DMS79 (cell line): ENCODE measurements around the gene LRRC8B.
"Not testable (repeated sequence)": the region's sequence is repeated elsewhere in the genome, so short reads cannot be mapped to it uniquely, and the experiment has no call there.

Experiments
- DNase-seq: peaks from one replicate; lab custom pipeline; 2025; lab: John Stamatoyannopoulos, UW

LRRC8B gene

DNA sequence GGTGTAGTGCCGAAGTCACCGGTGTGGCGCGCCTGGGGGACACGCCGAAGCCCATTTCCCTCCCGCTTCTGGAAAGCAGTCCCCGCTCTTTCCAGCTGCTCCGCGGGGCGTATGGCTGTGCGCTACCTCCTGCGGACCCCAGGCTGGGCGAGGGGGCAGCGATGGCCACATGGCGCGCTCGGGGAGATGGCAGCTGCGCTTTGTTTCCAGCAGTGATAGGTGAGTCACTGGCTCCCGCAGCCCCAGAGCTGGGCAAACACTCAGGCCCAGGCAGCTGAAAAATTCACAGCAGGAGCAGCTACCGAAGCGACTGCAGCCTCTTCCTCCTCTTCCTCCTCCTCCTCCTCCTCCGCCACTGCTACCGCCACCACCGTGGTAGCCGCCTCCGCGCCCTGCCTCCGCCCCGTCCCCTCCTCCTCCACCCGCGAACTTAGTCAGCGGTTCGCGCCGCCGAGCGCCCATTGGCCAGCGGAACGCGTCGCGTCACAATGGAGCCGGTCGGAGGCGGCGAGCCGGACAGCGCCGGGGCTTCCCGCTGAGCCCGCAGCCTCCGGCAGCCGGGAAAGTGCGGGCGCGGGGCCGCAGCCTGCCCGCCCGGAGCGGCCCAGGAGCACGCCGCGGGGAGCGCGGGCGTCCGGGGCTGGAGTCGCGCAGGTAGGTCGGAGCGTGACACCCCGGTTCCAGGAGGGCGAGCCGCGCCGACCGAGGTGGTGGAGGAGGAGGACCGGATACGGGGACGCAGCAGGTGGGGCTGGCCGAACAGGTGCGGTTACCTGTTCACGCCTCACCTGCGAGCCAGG, at the start of gene LRRC8B:
TSS of gene LRRC8B (plus strand) at position 461 of the 800 bp plus-strand sequence. CDS start 57,822 bp downstream, outside the sequence.
- DNase-seq, result peak; percentile 81

DNA sequence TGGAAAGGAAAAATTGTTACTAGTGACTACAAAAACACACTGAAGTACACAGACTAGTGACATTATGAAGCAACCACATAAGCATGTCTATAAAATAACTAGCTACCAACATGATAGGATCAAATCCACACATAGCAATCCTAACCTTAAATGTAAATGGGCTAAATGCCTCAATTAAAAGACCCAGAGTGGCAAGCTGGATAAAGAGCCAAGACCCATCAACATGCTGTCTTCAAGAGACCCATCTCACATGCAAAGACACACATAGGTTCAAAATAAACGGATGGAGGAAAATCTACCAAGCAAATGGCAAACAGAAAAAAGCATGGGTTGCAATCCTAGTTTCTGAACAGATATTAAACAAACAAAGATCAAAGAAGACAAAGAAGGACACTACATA, 49.4 kb upstream of the LRRC8B start:
- DNase-seq, result no peak

DNA sequence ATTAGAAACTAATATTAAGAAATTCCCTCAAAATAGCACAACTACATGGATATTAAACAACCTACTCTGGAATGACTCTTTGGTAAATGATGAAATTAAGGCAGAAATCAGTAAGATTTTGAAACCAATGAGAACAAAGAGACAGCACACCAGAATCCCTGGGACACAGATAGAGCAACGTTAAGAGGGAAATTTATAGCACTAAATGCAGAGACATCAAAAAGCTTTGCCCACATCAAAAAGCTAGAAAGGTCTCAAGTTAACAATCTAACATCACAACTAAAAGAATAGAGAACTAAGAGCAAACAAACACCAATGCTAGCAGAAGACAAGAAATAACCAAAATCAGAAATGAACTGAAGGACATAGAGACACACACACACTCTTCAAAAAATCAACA, 48.6 kb upstream of the LRRC8B start:
- no peak for DNase-seq

GRCh38 chr1:89483010-89483756, 41.4 kb upstream of the LRRC8B start:
- DNase-seq, result peak; percentile 39

GRCh38 chr1:89483757-89484077, 40.9 kb upstream of the LRRC8B start:
- DNase-seq, result no peak

DNA sequence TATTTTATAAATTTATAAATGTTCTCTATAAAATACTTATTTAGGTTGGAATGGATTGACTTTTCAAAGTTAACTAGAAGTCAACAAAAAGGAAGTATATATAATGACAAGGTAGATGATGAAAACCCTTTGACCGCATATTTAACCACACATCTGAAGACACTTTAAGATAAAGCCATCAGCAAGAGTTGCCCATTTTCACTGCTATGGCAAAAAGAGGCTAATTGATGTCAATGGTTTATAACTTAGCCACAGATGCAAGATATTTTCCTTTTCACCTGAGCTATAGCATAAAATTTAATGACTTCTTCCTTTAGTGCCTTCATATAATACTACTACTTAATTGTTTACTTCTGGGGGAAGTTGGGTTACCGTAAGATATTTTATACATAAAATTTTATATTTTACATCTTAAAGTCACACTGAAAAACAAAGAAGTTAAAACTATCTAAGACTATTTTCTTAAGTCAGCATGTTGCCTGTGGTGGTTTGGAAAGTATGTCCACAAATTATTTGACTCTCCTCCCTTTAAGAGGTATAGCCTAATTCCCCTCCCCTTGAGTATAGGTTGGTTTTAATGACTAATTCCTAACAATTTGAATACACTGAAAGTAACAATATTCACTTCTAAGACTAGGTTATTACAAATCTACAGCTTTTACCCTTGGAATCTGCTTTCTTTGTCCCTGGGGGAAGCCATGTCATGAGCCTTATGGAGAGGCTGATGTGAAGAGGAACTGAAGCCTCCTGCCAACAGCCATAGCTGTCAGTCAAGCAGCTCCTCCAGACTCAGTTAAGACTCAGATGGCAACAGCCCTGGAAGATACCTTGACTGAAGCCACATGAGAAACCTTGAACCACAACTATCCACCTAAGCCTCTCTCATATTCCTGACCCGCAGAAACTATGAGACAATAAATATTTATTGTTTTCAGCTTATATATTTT, 40.3 kb upstream of the LRRC8B start:
- no peak for DNase-seq

DNA sequence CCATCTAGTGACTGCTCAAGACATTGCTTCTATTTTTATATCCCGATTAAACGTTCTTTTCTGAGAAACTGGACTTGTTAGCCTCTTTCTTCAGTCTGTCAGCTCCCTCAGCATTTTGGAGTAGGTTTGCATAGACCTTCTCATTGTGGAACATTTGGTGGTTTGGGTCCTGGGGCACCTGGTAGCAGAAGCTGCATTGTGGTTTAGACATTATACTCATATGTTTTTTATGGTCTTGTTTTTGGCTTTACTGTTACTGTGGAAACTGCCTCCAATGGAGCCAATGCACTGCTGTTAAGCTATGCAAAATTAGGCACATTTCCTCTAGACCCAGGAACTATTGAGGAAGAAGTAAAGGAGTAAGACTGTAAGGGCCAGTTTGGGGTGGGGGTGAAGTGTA, 36.7 kb upstream of the LRRC8B start:
- DNase-seq, result no peak

DNA sequence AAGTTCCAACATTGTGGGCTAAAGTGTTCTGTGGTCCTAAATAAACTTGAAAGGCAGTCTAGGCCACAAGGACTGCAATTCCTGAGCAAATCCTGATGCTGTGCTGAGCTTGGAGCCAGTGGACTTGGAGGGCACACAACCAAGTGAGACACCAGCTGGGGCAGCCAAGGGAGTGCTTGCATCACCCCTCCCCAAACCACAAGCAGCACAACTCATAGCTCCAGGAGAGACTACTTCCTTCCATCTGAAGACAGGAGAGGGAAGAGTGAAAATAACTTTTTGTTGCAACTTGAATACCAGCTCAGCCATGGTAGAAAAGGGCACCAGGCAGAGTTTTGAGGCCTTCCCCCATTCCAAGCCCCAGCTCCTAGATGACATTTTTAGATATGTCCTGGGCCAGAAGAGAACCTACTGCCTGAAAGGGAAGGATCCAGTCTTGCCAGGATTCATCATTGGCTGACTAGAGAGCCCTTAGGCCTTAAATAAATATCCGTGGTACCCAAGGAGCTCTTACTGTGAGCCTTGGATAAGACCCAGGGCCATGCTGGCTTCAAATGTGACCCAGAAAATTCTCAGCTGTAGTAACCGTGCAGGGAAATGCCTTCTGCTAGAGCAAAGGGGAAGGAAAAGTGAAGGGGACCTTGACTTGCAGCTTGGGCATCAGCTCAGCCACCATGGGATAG, 35.4 kb upstream of the LRRC8B start:
- DNase-seq, result no peak

DNA sequence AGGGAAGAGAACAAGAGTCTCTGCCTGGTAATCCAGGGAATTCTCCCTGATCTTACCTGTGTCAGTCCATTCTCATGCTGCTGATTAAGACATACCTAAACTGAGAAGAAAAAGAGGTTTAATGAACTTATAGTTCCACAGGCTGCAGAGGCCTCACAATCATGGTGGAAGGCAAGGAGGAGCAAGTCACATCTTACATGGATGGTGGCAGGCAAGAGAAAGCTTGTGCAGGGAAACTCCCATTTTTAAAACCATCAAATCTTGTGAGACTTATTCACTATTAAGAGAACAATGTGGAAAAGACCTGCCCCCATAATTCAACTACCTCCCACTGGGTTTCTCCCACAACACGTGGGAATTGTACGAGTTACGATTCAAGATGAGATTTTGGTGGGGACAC, 34.2 kb upstream of the LRRC8B start:
- DNase-seq, result no peak

DNA sequence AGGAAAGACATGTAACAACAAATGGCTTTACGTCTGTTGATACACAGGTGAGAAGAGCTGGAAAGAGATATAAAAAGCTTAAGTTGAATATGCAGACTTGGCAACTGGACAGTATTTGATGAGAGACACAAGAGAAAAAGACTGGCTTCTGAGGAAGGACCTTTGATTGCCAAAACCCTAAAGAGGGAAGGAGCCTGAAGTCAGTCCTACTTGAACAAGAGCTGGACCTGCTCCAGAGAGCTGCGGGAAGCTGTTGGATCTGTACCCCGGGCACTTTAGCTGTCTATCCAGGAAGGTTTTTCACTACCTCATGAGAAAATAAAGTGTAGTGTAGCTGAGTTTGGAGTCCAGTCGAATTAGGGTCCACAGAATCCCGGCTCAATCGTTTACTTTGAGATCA, 25.3 kb upstream of the LRRC8B start:
- DNase-seq, result peak; percentile 90

GRCh38 chr1:89502042-89502441, 22.6 kb upstream of the LRRC8B start:
- no peak for DNase-seq

DNA sequence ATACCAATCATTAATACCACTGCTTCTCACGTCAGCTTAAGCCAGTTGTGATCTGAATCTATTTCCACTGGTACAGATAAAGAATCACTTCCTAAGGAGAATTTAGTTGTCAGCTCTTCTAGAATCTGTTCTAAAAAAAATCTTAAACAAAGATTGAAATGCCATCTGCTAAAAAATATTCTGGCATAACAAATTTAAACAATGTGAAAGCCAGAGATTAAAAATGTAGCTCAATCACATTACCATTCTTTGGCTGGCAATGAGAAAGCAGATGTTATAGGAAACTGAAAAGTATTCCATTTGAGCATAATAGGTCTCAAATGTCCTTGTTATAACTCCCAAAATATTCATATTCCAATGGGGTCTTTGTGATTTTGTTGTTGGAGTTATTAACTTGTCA, 21.7 kb upstream of the LRRC8B start:
- DNase-seq, result no peak

GRCh38 chr1:89503690-89504089, 20.9 kb upstream of the LRRC8B start:
- DNase-seq, result peak; percentile 92

- DNase-seq, result not testable (repeated sequence)
These were observed 14.6 kb upstream of the LRRC8B start for GRCh38 chr1:89510061-89510460.

DNA sequence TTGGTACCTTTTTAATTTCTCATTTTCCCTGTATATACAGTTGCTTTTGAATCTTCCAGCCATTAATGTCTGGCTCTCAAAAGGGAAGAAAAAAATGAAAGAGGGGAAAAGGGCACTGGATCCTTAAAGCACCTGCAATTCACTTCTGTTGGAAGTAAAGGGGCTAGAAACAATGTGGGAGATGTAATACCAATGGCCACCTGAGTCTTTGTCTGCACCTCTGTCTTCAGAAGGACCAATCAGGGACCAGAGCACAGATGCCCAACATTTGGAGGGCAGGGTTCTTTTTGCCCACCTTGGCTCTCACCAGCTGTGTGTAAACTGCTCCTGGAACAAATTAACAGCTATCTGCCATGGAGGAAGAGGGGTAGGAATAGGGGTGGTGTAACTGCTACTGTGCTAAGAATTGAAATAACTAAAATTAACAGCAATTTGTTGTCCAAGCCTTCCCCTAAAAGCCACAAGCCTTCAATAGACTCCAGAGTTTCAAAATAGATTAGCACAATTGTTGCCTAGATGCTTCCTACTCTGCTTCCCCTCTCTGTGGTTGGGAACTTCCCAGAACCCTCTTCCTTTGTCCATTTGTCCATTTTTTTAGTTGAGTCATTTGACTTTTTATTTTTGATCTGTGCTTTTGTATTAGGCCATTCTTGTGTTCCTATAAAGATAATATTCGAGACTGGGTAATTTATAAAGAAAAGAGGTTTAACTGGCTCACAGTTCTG, 11.5 kb upstream of the LRRC8B start:
- no peak for DNase-seq

- DNase-seq, result no peak
These were observed 8.6 kb upstream of the LRRC8B start for GRCh38 chr1:89516055-89516454.

DNA sequence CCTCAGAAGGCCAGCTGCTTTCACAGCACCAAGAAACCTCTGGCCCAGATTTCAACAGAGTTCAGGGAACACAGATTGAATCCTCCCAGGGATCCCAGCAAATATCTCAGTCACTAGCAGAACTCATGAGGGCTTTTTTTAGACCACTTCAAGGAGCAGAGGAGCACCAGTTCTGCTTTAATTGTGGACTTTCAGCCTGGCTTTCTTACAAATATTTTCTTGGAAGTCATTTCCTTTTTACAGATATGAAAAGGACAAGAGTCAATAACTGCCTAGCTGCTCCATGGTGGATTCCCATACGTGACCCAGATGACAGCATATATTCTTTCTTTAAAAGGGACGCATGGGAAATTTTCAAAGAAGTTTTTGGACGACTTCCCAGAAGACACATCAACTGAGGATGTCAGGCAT, 6.4 kb upstream of the LRRC8B start:
- DNase-seq, result no peak

DNA sequence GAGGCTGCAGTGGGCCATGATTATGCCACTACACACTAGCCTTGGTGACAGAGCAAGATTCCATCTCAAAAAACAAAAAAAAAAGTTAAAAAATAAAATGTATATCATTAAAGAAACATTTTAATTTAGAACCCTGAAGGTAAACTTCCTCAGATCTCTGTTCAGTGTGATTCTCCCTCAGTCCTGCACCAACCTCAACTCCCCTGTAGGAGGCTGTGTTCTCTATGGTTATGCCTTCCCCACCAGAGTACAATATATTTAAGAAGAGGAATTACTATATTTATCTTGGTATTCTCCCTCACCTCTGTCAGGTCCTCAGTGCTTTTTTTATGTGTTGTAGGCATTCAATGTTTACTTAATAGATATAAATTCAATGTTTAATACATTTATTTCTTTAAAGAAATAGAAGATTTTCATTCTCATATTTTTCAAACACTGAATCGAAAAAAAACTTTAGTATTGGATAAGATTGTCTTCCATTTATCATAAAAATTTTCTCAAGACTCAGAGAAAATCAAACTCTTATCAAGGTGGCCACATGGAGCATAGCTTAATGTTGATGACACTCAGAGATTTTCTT, 4.8 kb upstream of the LRRC8B start:
- DNase-seq, result no peak

GRCh38 chr1:89521977-89522376, 2.7 kb upstream of the LRRC8B start:
- not testable (repeated sequence) for DNase-seq

DNA sequence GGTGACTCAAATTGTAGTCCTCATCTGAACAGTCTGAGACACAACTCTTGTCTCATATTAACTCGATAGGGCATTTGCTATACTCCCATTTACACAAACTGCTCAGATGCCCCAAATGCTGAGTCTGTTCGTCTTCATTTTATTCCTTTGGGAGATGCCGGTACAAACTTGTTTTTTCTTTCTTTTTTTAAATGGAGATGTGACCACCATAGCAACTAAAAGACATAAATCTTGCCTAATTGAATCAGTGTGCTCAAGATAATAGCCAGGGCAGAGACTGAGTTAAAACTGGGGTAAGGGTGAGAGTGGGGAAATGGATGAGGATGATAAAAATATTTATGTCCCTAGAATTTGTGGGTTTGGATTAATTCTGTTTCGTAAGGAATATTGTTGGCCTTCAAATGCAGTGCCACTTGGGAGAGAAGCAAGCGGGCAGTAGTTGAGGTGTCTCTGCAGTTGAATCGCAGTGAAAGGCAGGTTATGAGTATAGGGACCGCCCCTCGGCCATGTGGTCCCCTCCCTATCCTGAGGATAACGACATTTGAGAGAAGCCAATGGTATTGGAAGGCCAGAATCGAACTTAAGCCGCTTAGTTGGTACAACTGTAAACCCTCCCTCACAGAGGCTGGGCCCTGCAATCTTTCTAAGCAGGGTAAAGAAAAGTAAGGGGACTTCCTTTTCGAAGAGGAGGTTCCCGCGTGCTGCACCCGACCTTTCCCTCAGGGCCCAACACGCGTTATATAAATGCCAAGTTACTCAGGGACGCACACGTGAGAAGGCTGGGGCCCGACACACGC, 859 bp upstream of the LRRC8B start:
- DNase-seq, result peak; percentile 53
